GM19351 (cell line): ENCODE results near the gene ECPAS.
"Not testable (repeated sequence)": the region's sequence is repeated elsewhere in the genome, so short reads cannot be mapped to it uniquely, and the experiment has no call there.

Experiments
- ATAC-seq: cut with Tn5 transposase; IDR thresholded peaks from one replicate; pipeline ENCODE4 v1.9.1; 2021; ENCODE audit warnings: mild to moderate bottlenecking, moderate library complexity; ENCODE audit not compliant: unreplicated experiment

ECPAS gene

GRCh38 chr9:111360881-111361280, 123.3 kb downstream of the ECPAS start:
- no peak for ATAC-seq

GRCh38 chr9:111356481-111357244, 127.5 kb downstream of the ECPAS start:
- peak; percentile 77 for ATAC-seq

GRCh38 chr9:111352545-111352944, 131.6 kb downstream of the ECPAS start:
- ATAC-seq: no peak

- ATAC-seq: no peak
Measured at GRCh38 chr9:111350556-111350955, 133.6 kb downstream of the ECPAS start.

- no peak for ATAC-seq
Measured at GRCh38 chr9:111349766-111350165, 134.4 kb downstream of the ECPAS start.

GRCh38 chr9:111348821-111349271, 135.3 kb downstream of the ECPAS start:
- no peak for ATAC-seq

- not testable (repeated sequence) for ATAC-seq
Measured at GRCh38 chr9:111334318-111334863, 149.8 kb downstream of the ECPAS start.

GRCh38 chr9:111330124-111330523, 154.1 kb downstream of the ECPAS start, which contains the start of gene OR2K2:
Gene OR2K2 (minus strand): TSS chr9:111330224. CDS start chr9:111328433, 1,791 bp downstream.
- no peak for ATAC-seq

GRCh38 chr9:111320631-111321030, 163.6 kb downstream of the ECPAS start:
- ATAC-seq: no peak

- ATAC-seq: no peak
Measured at GRCh38 chr9:111316796-111317195, 167.4 kb downstream of the ECPAS start.
